B cell (primary cell): ENCODE data around the gene SPATA4.

Experiments used
- CTCF ChIP-seq: fragments of 200-600 bp; IDR thresholded peaks from one replicate; pipeline ENCODE4 v1.8.0; 2022; ENCODE audit warnings: antibody characterized with exemption, mild to moderate bottlenecking
- EZH2 ChIP-seq: IDR thresholded peaks from 2 replicates; pipeline ENCODE4 v1.6.1; 2012; ENCODE audit warnings: borderline replicate concordance, low read depth, mild to moderate bottlenecking, moderate library complexity, low read length; ENCODE audit not compliant: insufficient read depth, poor library complexity, severe bottlenecking

GRCh38 chr4:176229645-176230044, 34.3 kb upstream of the SPATA4 start:
- TF ChIP-seq CTCF (no peak), EZH2 (no peak)
